Lower leg skin (tissue), 4 donors: ENCODE measurements around the gene C19orf44. TPM values are rescaled to one million over a fixed set of nuclear protein-coding genes. Genes with fewer than 3 reads are reported as not detected.

ENCODE experiments used
- DNase-seq, 2 donors: peaks; one replicate each; pipeline ENCODE4 v3.0.0-alpha.2; 2019; ENCODE audit warnings: low spot score in 2 of 2
- H3K4me3 ChIP-seq: fragments of 200-600 bp; sonication (generic); 2 replicates; pipeline ENCODE4 v1.5.1; 2017; ENCODE audit warnings: mild to moderate bottlenecking, low read depth; ENCODE audit not compliant: poor library complexity, severe bottlenecking
- POLR2A ChIP-seq, 2 donors: fragments of 450-650 bp; IDR thresholded peaks; one replicate each; pipeline ENCODE4 v1.6.1; 2016 to 2017; ENCODE audit warnings: antibody characterized with exemption in 2 of 2, mild to moderate bottlenecking in 1 of 2, moderate library complexity in 1 of 2
- WGBS, 2 donors: methylation state at CpG; one replicate each; pipeline ENCODE4 v1.1.5; 2018; 5-methylcytosine and 5-hydroxymethylcytosine counted together
- intact Hi-C: fragments of 100-400 bp; cut with DNase I; formaldehyde crosslinking; loops from one replicate; pipeline ENCODE4 v1.15.0; 2023; ENCODE audit warnings: low total_unique reads
- total RNA-seq, 4 donors: library from RNA; depleted of rRNA; stranded (reverse); fragments of >200 nt; gene quantifications; one replicate each; pipeline ENCODE4 v1.1.0, GENCODE V29; 2016
- TF ChIP-seq, protein P1 (sequence below), 3 donors: fragments of 450-650 bp; IDR thresholded peaks; one replicate each; pipeline ENCODE4 v1.5.1; 2016; ENCODE audit warnings: antibody characterized with exemption in 3 of 3, mild to moderate bottlenecking in 3 of 3, moderate library complexity in 2 of 3

The C19orf44 gene
- total RNA-seq, 4 donors from 2014 or later, result 3.7 to 5.0 (median 4.8) TPM

DNA sequence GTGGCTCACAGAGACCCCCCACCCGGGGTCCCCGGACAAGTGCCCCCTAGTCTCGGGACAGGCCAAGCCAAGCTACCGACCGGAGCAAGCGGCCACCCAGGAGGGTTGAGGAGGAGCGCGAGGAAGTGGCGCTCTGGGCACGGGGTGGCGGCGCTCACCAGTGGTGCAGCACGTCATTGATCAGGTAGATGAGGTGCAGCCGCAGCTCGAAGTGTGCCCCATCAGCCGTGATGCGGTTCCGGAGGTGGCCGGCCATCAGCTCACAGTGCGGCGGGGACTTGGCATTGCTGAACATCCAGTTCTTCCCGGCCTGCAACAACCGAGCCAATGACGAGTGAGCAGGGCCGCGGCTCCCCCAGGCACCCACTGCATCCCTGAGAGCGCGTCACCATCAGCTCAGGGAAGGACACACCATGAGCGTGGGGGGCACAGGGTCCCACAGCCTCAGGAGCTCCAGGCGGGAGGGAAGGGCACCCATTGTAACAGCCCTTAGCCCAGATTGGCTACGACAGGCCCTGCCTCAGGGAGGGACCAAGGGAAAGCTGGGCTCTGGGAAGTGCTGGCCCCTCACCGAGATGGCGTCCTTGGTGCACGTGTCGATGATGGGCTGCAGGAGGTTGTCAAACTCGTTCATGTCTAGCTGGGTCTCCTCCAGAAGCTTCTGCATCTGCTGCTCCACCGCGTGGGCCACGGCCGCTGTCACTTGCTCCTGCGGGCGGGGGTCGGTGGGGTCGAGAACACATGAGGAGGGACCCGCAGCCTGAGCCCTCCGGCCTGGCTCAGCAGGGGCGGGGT lies 36.4 kb downstream of the C19orf44 start:
- TF ChIP-seq, protein P1, sequence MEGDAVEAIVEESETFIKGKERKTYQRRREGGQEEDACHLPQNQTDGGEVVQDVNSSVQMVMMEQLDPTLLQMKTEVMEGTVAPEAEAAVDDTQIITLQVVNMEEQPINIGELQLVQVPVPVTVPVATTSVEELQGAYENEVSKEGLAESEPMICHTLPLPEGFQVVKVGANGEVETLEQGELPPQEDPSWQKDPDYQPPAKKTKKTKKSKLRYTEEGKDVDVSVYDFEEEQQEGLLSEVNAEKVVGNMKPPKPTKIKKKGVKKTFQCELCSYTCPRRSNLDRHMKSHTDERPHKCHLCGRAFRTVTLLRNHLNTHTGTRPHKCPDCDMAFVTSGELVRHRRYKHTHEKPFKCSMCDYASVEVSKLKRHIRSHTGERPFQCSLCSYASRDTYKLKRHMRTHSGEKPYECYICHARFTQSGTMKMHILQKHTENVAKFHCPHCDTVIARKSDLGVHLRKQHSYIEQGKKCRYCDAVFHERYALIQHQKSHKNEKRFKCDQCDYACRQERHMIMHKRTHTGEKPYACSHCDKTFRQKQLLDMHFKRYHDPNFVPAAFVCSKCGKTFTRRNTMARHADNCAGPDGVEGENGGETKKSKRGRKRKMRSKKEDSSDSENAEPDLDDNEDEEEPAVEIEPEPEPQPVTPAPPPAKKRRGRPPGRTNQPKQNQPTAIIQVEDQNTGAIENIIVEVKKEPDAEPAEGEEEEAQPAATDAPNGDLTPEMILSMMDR (IDR thresholded peaks at IDR 0.05), result no peak
- no peak for TF ChIP-seq POLR2A (IDR thresholded peaks at IDR 0.05)
- no peak overlapping the region for H3K4me3 ChIP-seq
- 93 to 95% methylated on average over 42 to 43 of the region's 47 CpGs for WGBS, 2 donors
- intact Hi-C loops, result no loop called here
- DNase-seq, result no peak

DNA sequence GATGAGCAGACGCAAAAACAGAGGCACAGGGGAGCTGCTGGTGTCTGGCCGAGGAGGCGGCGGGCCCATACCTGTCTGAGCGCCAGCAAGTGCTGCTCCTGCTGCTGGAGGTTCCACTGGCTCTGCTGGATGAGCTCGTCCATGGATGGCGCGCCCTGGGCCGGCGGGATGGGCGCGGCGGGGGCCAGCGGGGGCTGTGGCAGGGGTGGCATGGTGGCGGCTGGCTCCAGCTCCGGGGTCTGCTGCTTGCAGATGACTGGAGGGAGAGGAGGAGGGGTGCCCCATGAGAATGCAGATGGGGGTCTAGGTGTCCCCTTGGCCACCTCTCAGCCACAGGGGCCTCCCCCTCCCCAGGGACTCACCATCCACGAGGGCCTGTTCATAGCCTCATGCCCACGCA lies 39.2 kb downstream of the C19orf44 start:
- DNase-seq, result no peak
- no peak for TF ChIP-seq POLR2A (IDR thresholded peaks at IDR 0.05)
- TF ChIP-seq, protein P1 (IDR thresholded peaks at IDR 0.05), result no peak
- intact Hi-C loops, result no loop called here
- WGBS, 2 donors, result 90 to 93% methylated on average over 17 to 18 of the region's 18 CpGs
- H3K4me3 ChIP-seq, result no peak overlapping the region

DNA sequence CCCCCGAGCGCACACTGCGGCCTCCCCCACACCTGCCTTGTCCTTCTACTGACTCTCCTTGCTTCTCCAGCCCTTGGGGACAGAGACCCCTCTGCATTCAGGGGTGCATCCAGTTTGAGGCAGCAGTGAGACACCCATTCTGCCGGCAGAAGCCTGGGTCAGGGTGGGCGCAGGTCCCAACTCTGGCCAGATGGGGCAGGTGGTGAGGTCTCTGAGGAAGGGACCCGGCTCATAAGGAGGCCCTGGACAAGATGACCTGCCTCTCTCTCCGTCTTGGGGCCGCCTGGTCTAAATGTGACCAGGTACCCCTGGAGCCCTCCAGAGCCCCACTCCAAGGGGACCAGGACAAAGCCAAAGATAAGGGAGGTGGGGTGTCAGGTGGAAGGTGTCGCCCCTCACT lies 39.9 kb downstream of the C19orf44 start:
- DNase-seq, result no peak
- intact Hi-C loops, result no loop called here
- TF ChIP-seq POLR2A (IDR thresholded peaks at IDR 0.05), result no peak
- TF ChIP-seq, protein P1 (IDR thresholded peaks at IDR 0.05), result no peak
- no peak overlapping the region for H3K4me3 ChIP-seq
- 91 to 94% methylated on average over 9 of the region's 9 CpGs for WGBS, 2 donors

DNA sequence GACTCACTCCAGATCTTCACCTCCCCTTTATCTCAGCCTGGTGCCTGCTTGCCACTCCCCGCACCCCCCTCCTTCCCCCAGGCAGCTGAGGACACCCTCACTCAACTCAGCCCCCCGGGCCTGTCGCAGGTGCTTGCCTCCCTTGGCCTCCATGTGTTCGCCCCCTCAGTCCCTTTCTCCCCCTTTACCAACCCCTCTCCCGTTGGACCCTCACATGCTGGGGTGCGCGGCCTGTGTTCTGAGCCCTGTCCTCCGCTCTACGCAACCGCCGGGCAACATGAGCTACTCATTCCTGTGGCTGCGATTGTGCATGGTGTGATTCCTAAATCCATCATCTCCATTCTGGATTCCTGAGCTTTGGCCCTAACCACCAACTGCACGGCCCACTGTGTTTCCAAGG lies 40.9 kb downstream of the C19orf44 start:
- H3K4me3 ChIP-seq, result no peak overlapping the region
- intact Hi-C loops, result no loop called here
- TF ChIP-seq POLR2A (IDR thresholded peaks at IDR 0.05), result no peak
- TF ChIP-seq, protein P1 (IDR thresholded peaks at IDR 0.05), result no peak
- DNase-seq, result no peak
- 88 to 91% methylated on average over 13 of the region's 13 CpGs for WGBS, 2 donors

DNA sequence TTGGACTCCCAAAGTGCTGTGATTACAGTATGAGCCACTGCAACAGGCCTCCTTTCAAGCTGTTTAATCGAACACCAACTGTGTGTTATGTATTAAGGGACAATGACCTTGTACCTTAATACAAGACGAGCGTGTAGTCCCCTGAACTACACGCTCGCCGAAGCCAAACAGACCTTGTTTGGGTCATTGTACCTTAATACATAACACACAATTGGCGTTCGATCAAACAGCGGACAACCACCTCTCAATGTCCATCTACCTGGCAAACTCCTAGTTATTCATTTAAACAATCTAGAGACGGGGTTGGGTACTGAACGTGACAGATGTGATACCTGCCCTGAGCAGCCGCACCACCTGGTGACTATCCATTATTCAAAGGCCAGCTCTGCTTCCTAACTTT lies 44.8 kb downstream of the C19orf44 start:
- intact Hi-C loops, result no loop called here
- DNase-seq, result no peak
- TF ChIP-seq, protein P1 (IDR thresholded peaks at IDR 0.05), result no peak
- TF ChIP-seq POLR2A (IDR thresholded peaks at IDR 0.05), result no peak
- H3K4me3 ChIP-seq, result no peak overlapping the region
- WGBS, 2 donors, result 82 to 83% methylated on average over 12 of the region's 12 CpGs
